Fibroblast of the conjunctiva (primary cell): Measurements from ENCODE around the gene BMP2K.

Experiments
- DNase-seq: peaks from one replicate; pipeline ENCODE4 v3.0.0-alpha.2; 2010; ENCODE audit warnings: low read depth

The BMP2K gene

GRCh38 chr4:78764498-78764961, 11.6 kb upstream of the BMP2K start:
- peak; percentile 49 for DNase-seq

GRCh38 chr4:78765432-78766006, 10.6 kb upstream of the BMP2K start:
- DNase-seq = no peak

GRCh38 chr4:78766026-78766425, 10.1 kb upstream of the BMP2K start:
- DNase-seq = peak; percentile 79

GRCh38 chr4:78766650-78767049, 9.5 kb upstream of the BMP2K start:
- no peak for DNase-seq

GRCh38 chr4:78767350-78767749, 8.8 kb upstream of the BMP2K start:
- no peak for DNase-seq

- DNase-seq = no peak
Observed at GRCh38 chr4:78768452-78769180, 7.5 kb upstream of the BMP2K start.

- no peak for DNase-seq
Observed at GRCh38 chr4:78770091-78770642, 6.0 kb upstream of the BMP2K start.

GRCh38 chr4:78772526-78773091, 3.5 kb upstream of the BMP2K start:
- no peak for DNase-seq

- no peak for DNase-seq
Observed at GRCh38 chr4:78774417-78774816, 1.7 kb upstream of the BMP2K start.

- DNase-seq = peak; percentile 69
Observed at GRCh38 chr4:78775303-78776078, 659 bp upstream of the BMP2K start.

GRCh38 chr4:78776729-78777575, 802 bp downstream of the BMP2K start:
- DNase-seq = peak; percentile 42

- no peak for DNase-seq
Observed at GRCh38 chr4:78777576-78777940, 1.4 kb downstream of the BMP2K start.

GRCh38 chr4:78778530-78778929, 2.4 kb downstream of the BMP2K start:
- no peak for DNase-seq

- no peak for DNase-seq
Observed at GRCh38 chr4:78779280-78779679, 3.1 kb downstream of the BMP2K start.

- DNase-seq = no peak
Observed at GRCh38 chr4:78780093-78780492, 3.9 kb downstream of the BMP2K start.

GRCh38 chr4:78781139-78781538, 5.0 kb downstream of the BMP2K start:
- DNase-seq = no peak

GRCh38 chr4:78781924-78782323, 5.8 kb downstream of the BMP2K start:
- no peak for DNase-seq

GRCh38 chr4:78784236-78784865, 8.2 kb downstream of the BMP2K start:
- DNase-seq = no peak

- no peak for DNase-seq
Observed at GRCh38 chr4:78787392-78788006, 11.3 kb downstream of the BMP2K start.
